Eye (tissue), 1 donor: ENCODE data around the gene FMNL2.

Experiments
- DNase-seq: peaks from one replicate; pipeline ENCODE4 v3.0.0-alpha.2; 2015

The FMNL2 gene

DNA sequence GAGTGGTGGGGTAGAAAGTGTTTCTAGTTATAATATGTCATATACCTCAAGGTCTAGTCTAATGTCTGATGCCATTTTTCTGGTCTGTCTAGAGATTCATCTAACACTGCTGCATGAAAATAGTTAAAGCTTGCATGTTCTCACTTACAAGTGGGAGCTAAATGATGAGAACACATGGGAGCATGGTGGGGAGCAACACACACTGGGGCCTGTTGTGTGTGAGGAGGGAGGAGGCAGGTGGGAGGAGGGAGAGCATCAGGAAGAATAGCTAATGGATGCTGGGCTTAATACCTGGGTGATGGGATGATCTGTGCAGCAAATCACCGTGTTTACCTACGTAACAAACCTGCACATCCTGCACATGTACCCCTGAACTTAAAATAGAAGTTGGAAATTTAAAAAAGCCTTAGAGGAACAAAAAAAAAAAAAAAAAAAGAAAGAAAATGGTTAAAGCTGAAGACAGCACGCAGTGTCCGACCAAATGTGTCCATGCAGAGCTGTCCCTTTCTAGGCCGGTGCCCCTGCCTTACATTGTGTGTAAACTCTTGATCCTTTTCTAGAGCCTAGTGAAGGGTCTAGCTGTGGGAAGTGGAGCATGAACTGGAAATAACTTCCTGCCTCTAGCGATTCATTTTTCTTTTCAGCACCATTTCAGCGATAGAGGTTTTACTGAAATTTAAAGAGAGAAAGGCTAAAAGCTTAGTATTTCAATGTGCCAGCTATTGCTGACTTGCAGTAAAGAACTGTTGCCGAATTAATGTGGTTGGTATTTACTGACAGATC, 94.0 kb downstream of the FMNL2 start:
- DNase-seq: peak; percentile 73

DNA sequence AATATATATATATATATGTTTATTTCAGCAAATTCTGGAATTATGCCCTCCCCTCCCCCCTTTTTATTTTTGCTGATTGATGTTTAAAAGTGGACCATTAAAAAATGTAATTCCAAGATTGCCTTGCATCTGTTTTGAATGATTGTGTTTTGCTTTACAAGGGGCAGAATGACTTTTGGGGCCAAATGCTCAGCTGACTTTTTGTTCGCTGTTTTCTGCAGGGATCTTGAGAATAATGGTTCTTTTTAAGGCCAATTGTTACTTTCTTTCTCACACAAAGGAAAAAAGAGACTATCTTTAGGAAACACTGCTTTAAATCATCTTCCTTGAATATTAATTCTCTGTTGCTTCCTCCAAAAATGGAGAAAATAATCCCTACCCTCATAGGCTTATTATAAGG, 95.9 kb downstream of the FMNL2 start:
- no peak for DNase-seq

DNA sequence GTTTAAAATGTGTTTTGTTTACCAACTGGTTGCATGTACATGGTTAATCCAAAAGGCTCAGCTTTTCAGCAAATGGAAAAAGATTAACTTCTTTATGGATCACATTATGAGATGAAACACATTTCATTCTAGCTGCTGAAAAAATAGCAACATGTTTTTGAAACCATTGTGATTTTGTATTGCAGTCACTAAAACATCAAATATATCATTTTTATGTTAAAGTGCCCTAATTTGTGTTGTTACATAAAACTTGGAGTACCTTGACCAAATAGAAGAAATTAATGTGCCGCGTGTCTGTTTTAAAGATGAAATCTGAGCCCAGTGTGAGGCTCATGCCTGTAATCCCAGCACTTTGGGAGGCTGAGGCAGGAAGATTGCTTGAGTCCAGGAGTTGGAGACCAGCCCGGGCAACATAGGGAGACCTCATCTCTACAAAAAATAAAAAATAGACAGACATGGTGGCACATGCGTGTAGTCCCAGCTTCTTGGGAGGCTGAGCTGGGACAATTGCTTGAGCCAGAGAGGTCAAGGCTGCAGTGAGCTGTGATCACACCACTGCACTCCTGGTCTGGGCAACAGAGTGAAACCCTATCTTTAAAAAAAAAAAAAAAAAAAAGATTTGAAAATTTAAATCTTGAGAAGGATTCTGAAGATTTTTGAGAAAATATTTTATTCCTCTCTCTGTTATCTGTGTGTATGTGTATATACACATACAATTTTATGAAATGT, 96.6 kb downstream of the FMNL2 start:
- DNase-seq: no peak

DNA sequence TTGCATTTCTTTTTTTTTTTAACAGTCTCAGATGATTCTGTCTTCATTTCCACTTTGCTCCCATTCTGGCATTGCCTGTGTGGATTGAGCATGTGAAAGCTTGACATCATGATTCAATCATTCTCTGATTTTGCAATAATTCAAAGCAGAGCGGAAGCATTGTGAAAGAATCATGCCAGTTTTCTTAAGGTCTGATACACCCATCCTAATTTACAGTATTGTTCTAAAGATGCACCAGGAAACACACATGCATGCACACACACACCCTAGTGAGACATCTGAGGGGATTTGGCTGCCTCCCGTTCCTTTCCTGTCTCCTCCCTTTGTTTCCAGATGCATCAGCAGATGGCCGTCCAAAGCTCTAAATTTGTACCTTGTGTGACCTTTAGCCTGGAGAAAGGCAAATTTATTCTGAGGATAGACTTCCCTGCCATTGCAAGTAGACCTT, 97.3 kb downstream of the FMNL2 start:
- no peak for DNase-seq

DNA sequence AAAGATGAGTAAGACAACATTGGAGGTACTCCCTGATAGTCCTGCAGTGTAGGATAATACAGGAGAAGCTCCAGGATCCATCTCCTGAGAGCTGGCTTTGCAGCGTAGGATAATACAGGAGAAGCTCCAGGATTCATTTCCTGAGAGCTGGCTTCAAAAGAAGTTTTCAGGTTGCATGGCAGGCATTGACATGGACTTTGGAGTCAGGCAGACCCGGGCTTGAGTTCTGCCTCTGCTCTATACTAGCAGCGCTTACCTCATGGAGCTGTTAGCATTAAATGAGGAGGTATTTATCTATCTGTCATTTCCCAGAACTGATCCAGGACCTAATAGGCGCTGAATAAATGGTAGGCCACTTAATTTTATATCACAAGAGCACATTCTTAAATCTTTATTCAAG, 97.8 kb downstream of the FMNL2 start:
- no peak for DNase-seq

DNA sequence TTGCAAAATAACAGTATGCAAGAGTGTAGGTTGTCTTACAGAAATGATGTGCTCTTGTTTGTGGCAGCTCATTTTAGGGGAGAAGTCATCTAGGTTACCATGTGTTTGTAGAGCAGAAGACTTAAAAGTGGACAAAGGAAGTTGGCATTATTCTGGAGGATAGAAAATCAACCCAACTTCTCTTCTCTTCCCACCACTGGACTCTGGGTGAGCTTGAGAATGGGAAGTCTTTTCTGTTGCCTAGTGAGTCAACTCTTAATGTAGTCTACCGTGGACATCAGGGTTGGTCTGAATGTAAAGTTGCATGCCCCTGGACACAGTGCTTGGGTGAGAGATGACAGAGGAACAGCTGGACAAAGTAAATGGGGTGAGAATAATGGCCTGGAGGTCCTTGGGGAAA, 98.3 kb downstream of the FMNL2 start:
- DNase-seq: peak; percentile 71

DNA sequence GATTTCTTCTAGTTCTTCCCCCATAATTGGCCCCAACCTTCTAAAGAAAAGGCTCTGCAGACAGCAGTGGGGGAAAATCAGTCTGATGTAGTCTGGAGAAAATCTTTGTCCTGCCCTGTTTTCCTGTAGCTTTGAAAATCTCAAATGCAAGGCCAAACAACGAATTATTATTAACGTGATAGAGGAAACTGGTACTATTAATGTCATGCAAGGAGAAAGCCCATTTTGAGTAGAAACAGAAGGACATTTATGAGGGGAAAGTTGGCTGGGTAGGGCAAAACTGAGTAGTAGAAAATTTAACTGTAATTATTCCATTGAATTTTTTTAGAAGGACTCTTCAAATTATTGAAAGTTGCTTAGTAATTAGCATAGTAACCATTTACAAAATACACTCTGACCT, 98.8 kb downstream of the FMNL2 start:
- DNase-seq: no peak

DNA sequence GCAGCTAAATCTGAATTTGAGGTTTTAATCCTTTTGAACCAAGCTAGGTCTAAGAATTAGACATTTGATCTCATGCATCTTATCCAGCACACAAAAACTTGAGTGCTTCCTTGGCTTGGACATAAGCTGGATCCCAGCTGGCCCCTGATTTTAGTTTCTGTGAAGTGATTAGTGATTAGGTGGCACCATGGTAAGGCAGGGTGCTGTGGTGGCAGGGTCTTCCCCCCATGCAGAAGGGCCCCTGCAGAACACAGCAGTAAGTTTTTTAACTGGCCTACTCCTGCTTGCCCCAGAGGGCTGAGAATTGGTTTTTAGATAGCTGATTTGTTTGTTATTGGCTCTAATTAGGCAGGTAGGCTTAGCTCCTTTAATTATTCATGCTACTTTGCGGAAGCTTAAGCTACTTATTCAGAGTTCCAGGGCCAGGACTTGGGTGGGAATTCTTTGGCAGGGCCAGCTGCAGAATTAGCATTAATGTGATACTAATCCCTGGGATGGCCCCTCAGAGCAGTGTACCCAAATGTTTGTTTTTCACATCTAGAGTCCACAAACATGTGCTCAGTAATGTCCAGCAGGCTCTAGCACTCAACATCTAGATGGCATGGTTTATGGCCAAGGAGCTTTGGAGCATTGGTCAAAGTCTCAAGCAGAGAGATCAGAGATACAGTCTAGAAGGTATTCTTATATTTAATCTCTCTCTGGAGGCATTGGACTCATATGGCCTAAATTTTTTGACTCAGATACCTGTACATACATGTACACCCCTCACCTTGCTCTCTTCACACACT, 99.6 kb downstream of the FMNL2 start:
- peak; percentile 26 for DNase-seq

DNA sequence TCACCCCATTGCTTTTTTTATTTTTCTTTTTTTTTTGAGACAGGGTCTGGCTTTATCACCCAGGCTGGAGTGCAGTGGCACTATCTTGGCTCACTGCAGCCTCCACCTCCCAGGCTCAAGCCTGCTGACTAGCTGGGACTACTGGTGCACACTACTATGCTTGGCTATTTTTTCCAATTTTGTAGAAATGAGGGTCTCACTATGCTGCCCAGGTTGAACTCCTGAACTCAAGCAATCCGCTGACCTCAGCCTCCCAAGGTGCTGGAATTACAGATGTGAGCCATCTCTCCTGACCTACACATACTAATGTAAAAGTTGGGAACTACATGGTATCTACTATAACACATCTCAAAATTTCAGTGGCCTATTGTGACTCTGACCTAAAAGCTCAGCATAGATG, 101.2 kb downstream of the FMNL2 start:
- DNase-seq: no peak

DNA sequence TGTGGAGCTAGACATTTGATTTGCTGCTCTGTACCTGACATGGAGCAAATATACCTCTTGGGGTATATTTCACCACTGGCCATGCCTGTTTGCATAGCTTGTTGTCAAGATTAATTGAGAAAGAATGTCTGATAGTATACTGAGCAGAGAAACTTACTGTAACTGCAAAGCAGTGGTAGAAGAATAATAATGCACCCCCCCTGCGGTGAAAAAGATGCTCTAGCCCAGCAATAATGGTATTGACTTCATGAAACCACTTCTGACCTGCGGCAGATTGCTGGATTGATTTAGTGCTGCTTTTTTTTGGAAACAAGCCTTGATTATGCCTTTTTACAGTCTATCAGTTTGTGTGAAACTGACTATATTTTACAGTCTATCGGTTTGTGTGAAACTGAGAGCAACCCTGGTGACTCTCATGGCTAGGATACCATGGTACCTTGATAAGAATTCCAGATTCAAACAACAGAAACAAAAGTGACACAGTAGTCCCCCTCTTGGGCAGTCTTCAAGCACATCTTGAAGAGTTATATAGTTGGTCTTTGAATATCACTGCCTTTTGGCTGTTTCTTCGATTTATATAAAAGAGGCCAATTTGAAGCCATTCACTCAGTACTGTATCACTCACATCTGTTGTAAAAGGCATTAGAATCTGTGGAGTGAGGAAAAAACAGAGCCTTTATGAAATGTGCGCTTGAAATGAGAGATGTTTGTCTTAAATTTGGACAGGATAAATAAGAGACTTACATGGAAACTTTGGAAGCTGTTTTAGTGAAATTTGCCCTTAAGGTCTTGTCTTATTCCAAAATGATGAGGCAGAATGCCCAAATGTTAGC, 102.5 kb downstream of the FMNL2 start:
- DNase-seq: no peak

DNA sequence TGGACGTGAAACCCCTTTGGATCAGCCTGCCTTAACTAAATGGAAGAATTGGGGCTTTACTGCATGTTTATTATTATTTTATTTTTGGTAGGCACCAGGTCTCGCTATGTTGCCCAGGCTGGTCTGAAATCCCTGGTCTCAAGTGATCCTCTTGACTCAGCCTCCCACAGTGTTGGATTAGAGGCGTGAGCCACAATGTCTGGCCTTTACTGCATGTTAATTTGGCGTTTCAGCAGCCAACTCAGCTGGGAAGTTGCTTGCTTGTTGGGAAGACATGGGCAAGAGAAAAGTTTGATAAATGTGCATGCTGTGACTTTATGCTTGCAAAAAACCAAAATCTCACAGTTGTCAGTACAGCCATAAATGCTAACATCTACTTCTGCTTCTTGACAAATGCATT, 105.1 kb downstream of the FMNL2 start:
- DNase-seq: no peak

DNA sequence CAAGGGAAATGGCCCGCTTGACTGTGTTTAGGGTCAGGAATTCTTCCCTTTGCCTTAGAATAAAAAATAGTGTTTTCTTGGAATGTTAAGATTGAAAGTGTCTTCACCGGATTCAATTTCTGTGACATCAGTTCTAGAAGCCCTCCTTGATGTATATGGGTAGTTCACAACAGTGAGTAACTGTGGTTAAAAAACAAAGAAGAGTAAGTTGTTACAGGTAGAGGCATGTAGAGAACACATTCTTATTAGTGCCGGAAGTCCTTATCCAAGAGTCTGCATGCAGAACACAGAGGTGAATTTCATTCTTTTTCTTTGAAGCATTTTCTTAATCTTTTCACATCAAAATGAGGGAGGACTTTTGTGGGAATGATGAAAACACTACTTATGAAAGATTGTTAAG, 105.5 kb downstream of the FMNL2 start:
- DNase-seq: no peak

DNA sequence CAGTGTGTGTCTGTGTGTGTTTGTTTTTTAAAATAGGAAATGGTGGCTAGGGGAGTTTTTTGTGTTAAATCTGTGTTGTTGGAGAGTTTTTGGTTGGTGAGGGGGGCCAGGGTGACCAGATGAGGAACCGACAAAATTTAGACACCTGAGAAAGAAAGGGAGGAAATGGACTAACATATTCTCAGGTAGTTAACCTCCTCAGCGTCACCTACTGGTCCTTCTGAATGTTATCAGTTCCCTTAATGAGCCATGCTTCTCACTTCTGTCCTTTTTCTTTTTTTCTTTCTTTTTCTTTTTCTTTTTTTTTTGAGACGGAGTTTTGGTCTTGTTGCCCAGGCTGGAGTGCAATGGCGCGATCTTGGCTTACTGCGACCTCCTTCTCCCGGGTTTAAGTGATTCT, 107.0 kb downstream of the FMNL2 start:
- DNase-seq: no peak

DNA sequence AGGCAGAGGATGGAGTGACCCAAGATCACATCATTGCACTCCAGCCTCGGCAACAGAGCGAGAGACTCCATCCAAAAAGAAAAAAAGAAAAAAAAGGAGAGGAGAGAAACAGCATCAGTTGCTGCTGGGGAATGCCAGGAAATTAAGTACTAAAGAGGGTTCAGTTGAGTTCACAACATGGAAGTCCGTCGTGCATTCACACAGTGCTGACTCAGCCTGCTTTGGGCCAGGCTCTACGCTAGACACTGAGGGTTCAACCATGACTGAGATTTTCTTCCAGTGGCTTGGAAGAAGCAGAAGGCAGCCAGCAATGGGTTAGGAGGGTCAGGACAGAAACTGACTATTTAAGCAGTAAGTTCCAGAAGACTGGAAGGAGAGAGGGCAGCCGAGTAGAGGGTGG, 108.8 kb downstream of the FMNL2 start:
- no peak for DNase-seq

DNA sequence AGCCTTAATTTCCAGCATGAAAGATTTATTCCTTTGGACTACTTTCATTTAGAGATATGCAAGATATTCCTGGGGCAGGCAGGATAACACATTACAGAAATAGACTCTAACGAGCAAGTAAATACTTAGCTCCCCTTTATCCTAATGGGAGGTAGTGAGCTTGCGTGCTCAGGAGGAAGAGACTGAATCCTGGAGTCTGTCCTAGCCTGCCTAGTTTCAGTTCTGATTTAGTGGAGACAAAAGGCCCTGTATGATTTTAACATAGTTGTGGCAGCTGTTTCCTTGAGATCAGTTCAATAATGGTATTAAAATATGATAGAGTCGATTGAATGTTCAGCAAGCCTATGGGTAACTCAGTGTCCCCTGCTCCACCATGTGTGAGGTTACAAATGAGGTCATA, 109.5 kb downstream of the FMNL2 start:
- no peak for DNase-seq

DNA sequence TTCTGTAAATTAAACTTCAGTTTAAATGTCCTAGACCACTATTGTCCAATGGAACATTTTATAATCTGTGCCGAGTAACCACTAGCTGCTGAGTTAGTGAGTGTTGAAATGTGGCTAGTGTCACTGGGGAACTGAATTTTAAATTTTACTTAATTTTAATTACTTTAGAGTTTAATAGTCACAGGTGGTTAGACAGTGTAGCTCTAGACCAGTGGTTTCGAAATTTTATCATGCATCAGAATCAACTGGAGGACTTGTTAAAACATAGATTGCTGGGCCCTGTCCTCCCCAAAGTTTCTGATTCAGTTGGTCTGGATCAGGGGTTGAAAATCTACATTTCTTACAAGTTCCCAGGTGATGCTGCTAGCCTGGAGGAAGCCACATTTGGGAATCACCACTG, 110.4 kb downstream of the FMNL2 start:
- DNase-seq: no peak

DNA sequence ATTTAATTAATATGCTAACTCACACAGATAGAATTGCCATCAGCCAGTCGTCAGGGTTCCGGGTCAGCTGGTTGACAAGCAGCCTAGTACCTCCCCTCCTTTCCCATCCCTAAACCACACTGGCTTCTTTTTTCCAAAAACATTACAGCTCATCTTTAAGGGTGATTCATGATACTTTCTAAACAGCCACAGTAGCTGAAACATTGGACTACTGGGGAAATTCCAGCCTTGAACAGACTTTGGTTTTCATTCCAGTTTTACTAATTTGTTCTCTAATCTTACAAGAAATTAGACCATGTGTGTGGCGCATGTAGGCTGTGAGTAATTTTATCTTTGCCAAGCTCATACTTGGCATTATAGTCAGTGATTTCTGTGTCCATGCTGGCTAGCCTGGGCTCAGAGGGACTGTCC, 110.8 kb downstream of the FMNL2 start:
- no peak for DNase-seq

DNA sequence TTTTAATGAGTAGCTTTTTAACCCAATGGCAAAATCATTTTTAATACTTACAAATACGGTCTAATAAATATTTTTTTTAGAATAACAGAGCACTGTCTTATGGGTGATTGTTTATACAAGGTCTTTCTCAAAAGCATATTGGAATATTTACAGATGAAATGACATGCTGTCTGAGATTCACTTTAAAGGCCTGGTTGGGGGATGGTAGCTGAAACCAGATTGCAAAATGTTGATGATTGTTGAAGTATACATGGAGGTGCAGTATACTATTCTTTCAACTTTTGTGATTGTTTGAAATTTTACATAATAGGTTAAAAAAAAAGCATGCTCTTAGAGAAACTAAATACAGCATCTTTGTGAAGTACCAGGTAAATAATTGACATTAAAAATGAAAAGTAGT, 111.2 kb downstream of the FMNL2 start:
- DNase-seq: no peak

DNA sequence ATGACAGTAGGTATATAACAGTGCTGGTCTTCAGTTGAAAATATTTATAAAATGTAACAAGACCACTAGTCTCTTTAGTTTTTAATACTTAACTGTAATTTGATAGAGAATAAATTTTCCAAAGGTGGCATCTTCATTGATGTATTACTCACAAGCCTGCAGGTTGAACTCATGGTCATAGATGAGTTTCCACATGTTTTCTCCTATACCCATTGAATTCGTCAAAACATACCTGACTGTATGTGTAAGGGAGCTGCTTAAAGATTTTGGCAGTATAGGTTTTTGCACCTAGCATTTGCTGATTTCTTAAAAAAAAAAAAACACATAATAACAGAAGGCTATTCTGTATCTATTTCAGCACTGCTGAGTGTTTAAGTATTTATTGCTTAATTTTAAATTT, 112.9 kb downstream of the FMNL2 start:
- no peak for DNase-seq

DNA sequence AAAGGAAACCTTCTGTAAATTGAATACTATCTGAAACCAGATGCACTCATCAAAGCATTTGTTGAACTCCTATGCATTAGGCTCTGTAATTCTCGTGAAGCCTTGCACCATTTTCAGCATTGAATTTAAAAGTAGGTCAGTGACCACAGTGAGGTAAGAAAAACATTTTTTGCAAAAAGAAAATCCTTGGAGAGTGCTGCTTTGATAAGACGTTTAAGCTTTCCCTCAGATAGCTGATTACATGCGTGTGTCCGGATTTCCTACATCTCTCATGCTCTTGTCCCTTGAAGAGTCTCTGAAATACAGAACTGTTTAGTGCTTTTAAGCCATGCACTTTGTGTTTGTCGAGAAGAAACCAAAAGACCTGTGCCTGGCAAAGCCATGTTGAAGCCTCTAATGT, 113.6 kb downstream of the FMNL2 start:
- DNase-seq: no peak

DNA sequence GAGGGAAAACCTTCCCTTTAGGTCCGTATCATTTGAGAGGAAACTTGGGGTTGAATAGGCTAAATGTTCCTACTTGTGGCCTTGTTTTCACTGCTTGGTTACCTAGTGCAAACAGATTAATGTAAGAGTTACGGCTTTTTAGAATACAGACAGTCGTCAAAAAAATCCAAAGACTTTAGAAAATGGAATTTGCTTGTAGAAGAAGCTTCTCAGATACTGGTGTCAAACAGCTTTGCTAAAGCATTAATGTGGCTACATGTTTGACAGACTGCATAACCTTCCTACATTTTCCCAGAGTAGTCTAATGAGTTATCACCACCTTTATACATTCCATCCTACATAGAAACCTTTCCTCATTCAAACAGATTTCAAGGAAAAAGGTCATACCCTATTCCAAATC, 114.6 kb downstream of the FMNL2 start:
- no peak for DNase-seq

DNA sequence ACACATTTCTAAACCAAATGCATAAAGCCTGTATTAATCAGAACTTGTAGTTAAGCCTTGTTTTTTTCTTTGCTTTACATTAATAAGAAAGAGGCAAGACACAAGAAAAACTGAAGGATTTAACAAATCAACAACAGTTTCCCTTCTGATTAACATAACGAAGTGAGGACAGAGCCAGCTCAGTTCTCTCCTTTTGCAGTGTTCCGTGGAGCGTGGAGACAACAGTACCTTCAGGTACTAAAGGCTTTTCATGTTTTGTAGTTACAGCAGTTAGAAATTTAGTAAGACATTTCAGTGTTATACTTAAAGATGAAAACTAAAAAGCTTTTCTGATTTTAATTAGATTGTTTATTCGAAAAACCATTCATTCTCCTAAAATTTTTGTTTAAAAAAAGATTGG, 115.2 kb downstream of the FMNL2 start:
- no peak for DNase-seq
